IMR-90 (cell line): ENCODE measurements around the gene RARS1. TPM values are rescaled to one million over a fixed set of nuclear protein-coding genes. Genes with fewer than 3 reads are reported as not detected.
A peak's percentile ranks its signal among the peaks of the same experiment; 100 is the strongest.

Experiments
- ATAC-seq: fragments of 200-7000 bp; cut with Tn5 transposase; 2 replicates; pipeline ENCODE4 v1.9.1; 2020; ENCODE audit warnings: low read depth, mild to moderate bottlenecking, moderate library complexity
- BruUV-seq: library from RNA; stranded (reverse); fragments of 400-500 nt; replicated peaks from 2 replicates; lab custom pipeline; 2021; lab: Mats Ljungman, UMichigan
- CTCF ChIA-PET: fragments of 300-600 bp; formaldehyde crosslinking; extraction: SDS; loops from one replicate; lab custom pipeline; 2021; ENCODE audit warnings: antibody characterized with exemption; lab: Yijun Ruan, JAX
- POLR2A ChIA-PET: fragments of 300-600 bp; sonication (Branson Sonifier 250); formaldehyde crosslinking; loops from one replicate; lab custom pipeline; 2022; ENCODE audit warnings: antibody characterized with exemption; ENCODE audit not compliant: unreplicated experiment; lab: Charles Lee
- DNase-seq: peaks from one replicate; pipeline ENCODE4 v3.0.0; 2013
- H2AFZ ChIP-seq: replicated peaks from 2 replicates; pipeline ENCODE3; 2013; ENCODE audit warnings: low read length, mild to moderate bottlenecking; ENCODE audit not compliant: poor library complexity
- H2AK5ac ChIP-seq: 2 replicates; pipeline ENCODE4 v1.6.1; 2013; ENCODE audit warnings: low read depth, low read length, inconsistent platforms
- H2AK9ac ChIP-seq: replicated peaks from 2 replicates; pipeline ENCODE3; 2013; ENCODE audit warnings: mild to moderate bottlenecking, low read depth, low read length, moderate library complexity; ENCODE audit not compliant: poor library complexity
- H2BK120ac ChIP-seq: 2 replicates; pipeline ENCODE4 v1.6.1; 2013; ENCODE audit warnings: low read depth, low read length, inconsistent platforms
- H2BK15ac ChIP-seq: 3 replicates; pipeline ENCODE4 v1.6.1; 2013; ENCODE audit warnings: low read depth, low read length, inconsistent platforms
- H2BK20ac ChIP-seq: 2 replicates; pipeline ENCODE4 v1.6.1; 2013; ENCODE audit warnings: low read depth, mild to moderate bottlenecking, inconsistent platforms, low read length, moderate library complexity
- H2BK5ac ChIP-seq: 2 replicates; pipeline ENCODE4 v1.6.1; 2013; ENCODE audit warnings: mild to moderate bottlenecking, low read depth, low read length, inconsistent platforms; ENCODE audit not compliant: poor library complexity, severe bottlenecking
- H3K14ac ChIP-seq: replicated peaks from 2 replicates; pipeline ENCODE4 v1.6.1; 2013; ENCODE audit warnings: low read depth, low read length, inconsistent platforms
- H3K18ac ChIP-seq: 2 replicates; pipeline ENCODE4 v1.6.1; 2013; ENCODE audit warnings: low read depth, low read length, control low read depth
- H3K23ac ChIP-seq: 2 replicates; pipeline ENCODE4 v1.6.1; 2013; ENCODE audit warnings: low read depth, low read length, inconsistent platforms
- H3K27ac ChIP-seq: 2 replicates; pipeline ENCODE4 v1.5.1; 2013; ENCODE audit warnings: mild to moderate bottlenecking, control low read depth, low read length; ENCODE audit not compliant: insufficient read depth
- H3K27me3 ChIP-seq: 2 replicates; pipeline ENCODE4 v1.6.1; 2013; ENCODE audit warnings: low read length; ENCODE audit not compliant: control insufficient read depth, insufficient read depth
- H3K36me3 ChIP-seq: 2 replicates; pipeline ENCODE4 v1.6.1; 2013; ENCODE audit warnings: low read length, mixed read lengths; ENCODE audit not compliant: control insufficient read depth, insufficient read depth
- H3K4ac ChIP-seq: 2 replicates; pipeline ENCODE4 v1.6.1; 2013; ENCODE audit warnings: low read depth, low read length, inconsistent platforms
- H3K4me1 ChIP-seq: 2 replicates; pipeline ENCODE4 v1.6.1; 2013; ENCODE audit warnings: low read length, mixed read lengths; ENCODE audit not compliant: control insufficient read depth, insufficient read depth
- H3K4me2 ChIP-seq: 2 replicates; pipeline ENCODE4 v1.6.1; 2013; ENCODE audit warnings: low read depth, mild to moderate bottlenecking, control low read depth, low read length, moderate library complexity
- H3K4me3 ChIP-seq: 2 replicates; pipeline ENCODE4 v1.5.1; 2013; ENCODE audit warnings: low read depth, mild to moderate bottlenecking, control low read depth, low read length, moderate library complexity; ENCODE audit not compliant: insufficient read depth
- H3K56ac ChIP-seq: 2 replicates; pipeline ENCODE4 v1.6.1; 2013; ENCODE audit warnings: low read length, inconsistent platforms; ENCODE audit not compliant: insufficient read depth; ENCODE audit errors: extremely low read depth
- H3K79me1 ChIP-seq, 2 experiments: 2 replicates each; pipeline ENCODE4 v1.6.1; 2013; ENCODE audit warnings: low read length in 2 of 2, inconsistent platforms in 1 of 2, low read depth in 1 of 2
- H3K9ac ChIP-seq: 2 replicates; pipeline ENCODE4 v1.6.1; 2013; ENCODE audit warnings: low read depth, low read length, control low read depth
- H3K9me1 ChIP-seq: 2 replicates; pipeline ENCODE4 v1.6.1; 2013; ENCODE audit warnings: low read length, inconsistent platforms; ENCODE audit not compliant: insufficient read depth
- H3K9me3 ChIP-seq: 2 replicates; pipeline ENCODE4 v1.6.1; 2013; ENCODE audit warnings: low read length; ENCODE audit not compliant: control insufficient read depth, insufficient read depth
- H4K20me1 ChIP-seq: 2 replicates; pipeline ENCODE4 v1.6.1; 2013; ENCODE audit warnings: low read length, inconsistent platforms; ENCODE audit not compliant: insufficient read depth
- H4K5ac ChIP-seq: 2 replicates; pipeline ENCODE4 v1.6.1; 2013; ENCODE audit warnings: mild to moderate bottlenecking, low read depth, low read length, control low read depth
- H4K8ac ChIP-seq, 2 experiments: 2 replicates each; pipeline ENCODE4 v1.6.1; 2013; ENCODE audit warnings: low read depth in 2 of 2, low read length in 2 of 2, control low read depth in 1 of 2, inconsistent platforms in 1 of 2
- H4K91ac ChIP-seq: 2 replicates; pipeline ENCODE4 v1.6.1; 2013; ENCODE audit warnings: low read depth, low read length, inconsistent platforms; ENCODE audit not compliant: insufficient read depth
- BHLHE40 ChIP-seq: fragments of 150-350 bp; IDR thresholded peaks from 2 replicates; pipeline ENCODE4 v1.6.1; 2016; ENCODE audit warnings: mild to moderate bottlenecking, low read depth, low read length
- CHD1 ChIP-seq: IDR thresholded peaks from 2 replicates; pipeline ENCODE4 v1.6.1; 2012; ENCODE audit warnings: low read depth, low read length, improper control_type of control experiment
- CTCF ChIP-seq: conservative IDR thresholded peaks from 2 replicates; pipeline ENCODE4 v1.5.1; 2012; ENCODE audit warnings: mild to moderate bottlenecking, low read depth, low read length, improper control_type of control experiment
- ELK1 ChIP-seq: fragments of 150-350 bp; IDR thresholded peaks from 2 replicates; pipeline ENCODE4 v1.6.1; 2016; ENCODE audit warnings: low read depth, mild to moderate bottlenecking, low read length, moderate library complexity, borderline replicate concordance
- FOS ChIP-seq: fragments of 150-350 bp; IDR thresholded peaks from 2 replicates; pipeline ENCODE4 v1.6.1; 2016; ENCODE audit warnings: low read depth, low read length
- MAFK ChIP-seq: IDR thresholded peaks from 2 replicates; pipeline ENCODE4 v1.6.1; 2012; ENCODE audit warnings: low read depth, low read length, improper control_type of control experiment
- MAZ ChIP-seq: IDR thresholded peaks from 2 replicates; pipeline ENCODE4 v1.6.1; 2012; ENCODE audit warnings: low read depth, mild to moderate bottlenecking, low read length, improper control_type of control experiment, moderate library complexity, borderline replicate concordance
- MXI1 ChIP-seq: IDR thresholded peaks from 2 replicates; pipeline ENCODE4 v1.6.1; 2012; ENCODE audit warnings: low read depth, mild to moderate bottlenecking, low read length, moderate library complexity, borderline replicate concordance
- POLR2A ChIP-seq: IDR thresholded peaks from 2 replicates; pipeline ENCODE4 v1.6.1; 2012; ENCODE audit warnings: mild to moderate bottlenecking, low read depth, low read length
- RAD21 ChIP-seq: IDR thresholded peaks from 2 replicates; pipeline ENCODE4 v1.6.1; 2012; ENCODE audit warnings: low read length, improper control_type of control experiment
- RCOR1 ChIP-seq: IDR thresholded peaks from 2 replicates; pipeline ENCODE4 v1.6.1; 2012; ENCODE audit warnings: mild to moderate bottlenecking, low read length, improper control_type of control experiment; ENCODE audit not compliant: insufficient replicate concordance
- SMC3 ChIP-seq: fragments of 150-350 bp; IDR thresholded peaks from 2 replicates; pipeline ENCODE4 v1.6.1; 2016; ENCODE audit warnings: low read depth, mild to moderate bottlenecking, antibody characterized with exemption, low read length, moderate library complexity
- USF2 ChIP-seq: fragments of 150-350 bp; IDR thresholded peaks from 2 replicates; pipeline ENCODE4 v1.6.1; 2017; ENCODE audit warnings: mild to moderate bottlenecking, antibody characterized with exemption, low read length, low read depth
- WGBS, 2 experiments: methylation state at CpG; one replicate each; pipeline versions ENCODE4 v1.1.5 to v1.1.7; 2013; ENCODE audit warnings: missing lambda C conversion rate in 2 of 2; ENCODE audit not compliant: insufficient read length in 1 of 2; ENCODE audit errors: extremely low coverage in 2 of 2; 5-methylcytosine and 5-hydroxymethylcytosine counted together
- dilution Hi-C: fragments of 300-500 bp; cut with HindIII; formaldehyde crosslinking; loops from one replicate; pipeline ENCODE4 v1.14.3; 2018; ENCODE audit warnings: low sequenced_read_pairs; ENCODE audit not compliant: unreplicated experiment
- in situ Hi-C: fragments of 300-500 bp; cut with MboI; formaldehyde crosslinking; loops from 3 replicates; pipeline ENCODE4 v1.14.3; 2019; ENCODE audit warnings: low sequenced_read_pairs, inconsistent platforms, mixed read lengths
- intact Hi-C: fragments of 100-400 bp; cut with micrococcal nuclease; formaldehyde crosslinking; loops from 2 replicates; pipeline ENCODE4 v1.10.0; 2022
- polyA plus RNA-seq, 3 experiments: library from polyadenylated mRNA; depleted of rRNA; stranded (reverse); fragments of >200 nt; gene quantifications; 2 replicates each; pipeline ENCODE4 v1.2.3, GENCODE V29; 2012; ENCODE audit warnings: low replicate concordance in 1 of 3
- total RNA-seq: library from RNA; depleted of rRNA; stranded (reverse); fragments of >200 nt; gene quantifications from 2 replicates; pipeline ENCODE4 v1.2.3, GENCODE V29; 2012

The RARS1 gene
- total and polyA plus RNA-seq, 2 of the 4 experiments (the other 2 are of a cell fraction) = 80.4 to 153 TPM

- no peak for TF ChIP-seq MAZ
Measured at GRCh38 chr5:168443533-168443932, 42.7 kb upstream of the RARS1 start (continued).

- peaks cover 7% of the 10 kb centered on the region for H3K36me3 ChIP-seq
- ATAC-seq (peak; percentile 40), DNase-seq (peak; percentile 75)
- ChIA-PET CTCF (no interaction called here), POLR2A (no interaction called here)
- in situ Hi-C loops = loop anchor here (25.0 kb wide), 1 partner anchor 157 kb away; the partner anchor contains the start of gene WWC1
- no TSS peak for BruUV-seq
- no peak overlapping the region for H2AK5ac ChIP-seq
- H3K56ac ChIP-seq = no peak overlapping the region
- no peaks in the 10 kb centered on the region for H3K27me3 ChIP-seq
- no peak overlapping the region for H3K14ac ChIP-seq
- no CpG with 5 or more reads among the region's 4 CpGs for WGBS, 2 experiments
- H4K5ac ChIP-seq = no peak overlapping the region
- H3K4me1 ChIP-seq = peaks cover 2% of the 10 kb centered on the region; the same call in 1 of the 2 replicates
- H3K27ac ChIP-seq = no peak overlapping the region
- no peak overlapping the region for H3K23ac ChIP-seq
- dilution Hi-C loops = no loop called here
- no peak overlapping the region for H2AFZ ChIP-seq
- no peaks in the 10 kb centered on the region for H3K9me3 ChIP-seq
- H2AK9ac ChIP-seq = no peak overlapping the region
- no peak overlapping the region for H2BK20ac ChIP-seq
- H3K18ac ChIP-seq = no peak overlapping the region
- H4K20me1 ChIP-seq = no peaks in the 10 kb centered on the region
- no peak overlapping the region for H2BK15ac ChIP-seq
- intact Hi-C loops = no loop called here
- H2BK5ac ChIP-seq = no peak overlapping the region
- no peak overlapping the region for H3K4me2 ChIP-seq
- no peaks in the 10 kb centered on the region for H3K79me1 ChIP-seq
- no peak overlapping the region for H3K9ac ChIP-seq
- no peak overlapping the region for H4K8ac ChIP-seq
- H3K4ac ChIP-seq = no peak overlapping the region
- no peak overlapping the region for H3K4me3 ChIP-seq
- no peaks in the 10 kb centered on the region for H3K9me1 ChIP-seq
- no peak overlapping the region for H4K91ac ChIP-seq
- no peak overlapping the region for H2BK120ac ChIP-seq
- TF ChIP-seq RCOR1 (no peak), POLR2A (no peak), FOS (no peak), RAD21 (no peak), MAZ (no peak), CTCF (no peak), BHLHE40 (no peak), MAFK (no peak), MXI1 (no peak), SMC3 (no peak), CHD1 (no peak), ELK1 (no peak), USF2 (no peak)
Measured at GRCh38 chr5:168443950-168444700, 42.1 kb upstream of the RARS1 start.
